SK-N-SH treated with all-trans-retinoic acid at 6 μM for 48 hours (cell line): Measurements from ENCODE around the gene PCK1.
"Not testable (repeated sequence)": the region's sequence is repeated elsewhere in the genome, so short reads cannot be mapped to it uniquely, and the experiment has no call there.

Experiments used
- ATAC-seq: fragments of 200-7000 bp; cut with Tn5 transposase; 3 replicates; pipeline ENCODE4 v1.9.1; 2020; ENCODE audit warnings: mild to moderate bottlenecking, moderate library complexity
- ARNTL ChIP-seq: fragments of 450-650 bp; formaldehyde crosslinking; IDR thresholded peaks from 2 replicates; pipeline ENCODE4 v1.5.0; 2020; ENCODE audit warnings: low read depth, mild to moderate bottlenecking, moderate library complexity, borderline replicate concordance
- BACH2 ChIP-seq: fragments of 250-450 bp; sonication (Bioruptor Pico); IDR thresholded peaks from 2 replicates; pipeline ENCODE4 v1.9.0; 2021; ENCODE audit warnings: mild to moderate bottlenecking, borderline replicate concordance
- CSDC2 ChIP-seq: fragments of 250-450 bp; sonication (Bioruptor Pico); IDR thresholded peaks from 2 replicates; pipeline ENCODE4 v1.5.0; 2020; ENCODE audit warnings: mild to moderate bottlenecking, moderate library complexity
- ESRRG ChIP-seq: fragments of 250-450 bp; sonication (Bioruptor Pico); IDR thresholded peaks from 2 replicates; pipeline ENCODE4 v1.6.1; 2021; ENCODE audit warnings: mild to moderate bottlenecking
- GLIS3 ChIP-seq: fragments of 250-450 bp; sonication (Bioruptor Pico); IDR thresholded peaks from 2 replicates; pipeline ENCODE4 v1.5.0; 2020; ENCODE audit warnings: mild to moderate bottlenecking, moderate library complexity
- ISL1 ChIP-seq: fragments of 250-450 bp; sonication (Bioruptor Pico); IDR thresholded peaks from 2 replicates; pipeline ENCODE4 v2.1.2; 2022; ENCODE audit warnings: mild to moderate bottlenecking, moderate library complexity
- OSR1 ChIP-seq: fragments of 250-450 bp; sonication (Bioruptor Pico); IDR thresholded peaks from 2 replicates; pipeline ENCODE4 v1.8.0; 2022; ENCODE audit warnings: moderate library complexity, mild to moderate bottlenecking, inconsistent platforms
- PPARA ChIP-seq: fragments of 250-450 bp; sonication (Bioruptor Pico); IDR thresholded peaks from 2 replicates; pipeline ENCODE4 v1.5.0; 2020; ENCODE audit warnings: mild to moderate bottlenecking, borderline replicate concordance
- RARB ChIP-seq: fragments of 250-450 bp; sonication (Bioruptor Pico); IDR thresholded peaks from 2 replicates; pipeline ENCODE4 v1.8.0; 2021; ENCODE audit warnings: mild to moderate bottlenecking, moderate library complexity
- SNAI2 ChIP-seq: fragments of 250-450 bp; sonication (Bioruptor Pico); IDR thresholded peaks from 2 replicates; pipeline ENCODE4 v1.5.0; 2020; ENCODE audit warnings: mild to moderate bottlenecking, moderate library complexity
- TCF4 ChIP-seq: fragments of 250-450 bp; sonication (Bioruptor Pico); IDR thresholded peaks from 2 replicates; pipeline ENCODE4 v1.8.0; 2021; ENCODE audit warnings: mild to moderate bottlenecking, moderate library complexity, borderline replicate concordance
- TOX ChIP-seq: fragments of 250-450 bp; sonication (Bioruptor Pico); IDR thresholded peaks from 2 replicates; pipeline ENCODE4 v1.8.0; 2021; ENCODE audit warnings: mild to moderate bottlenecking, moderate library complexity, borderline replicate concordance
- ZC3H10 ChIP-seq: fragments of 250-450 bp; sonication (Bioruptor Pico); IDR thresholded peaks from 2 replicates; pipeline ENCODE4 v1.5.1; 2021; ENCODE audit warnings: mild to moderate bottlenecking, moderate library complexity
- ZFP3 ChIP-seq: fragments of 250-450 bp; sonication (Bioruptor Pico); IDR thresholded peaks from 2 replicates; pipeline ENCODE4 v1.5.0; 2020; ENCODE audit warnings: mild to moderate bottlenecking, moderate library complexity
- ZFP30 ChIP-seq: fragments of 450-650 bp; formaldehyde crosslinking; IDR thresholded peaks from 2 replicates; pipeline ENCODE4 v1.5.0; 2022; ENCODE audit warnings: mild to moderate bottlenecking, moderate library complexity
- ZNF565 ChIP-seq: fragments of 450-650 bp; formaldehyde crosslinking; conservative IDR thresholded peaks from 2 replicates; pipeline ENCODE4 v1.5.0; 2020; ENCODE audit warnings: low read depth, mild to moderate bottlenecking, moderate library complexity
- TF ChIP-seq, protein P1 (sequence below): fragments of 250-450 bp; sonication (Bioruptor Pico); IDR thresholded peaks from 2 replicates; pipeline ENCODE4 v1.8.0; 2021; ENCODE audit warnings: low read depth, mild to moderate bottlenecking, moderate library complexity, borderline replicate concordance
- TF ChIP-seq, protein P2 (sequence below): fragments of 250-450 bp; sonication (Bioruptor Pico); IDR thresholded peaks from 2 replicates; pipeline ENCODE4 v1.5.1; 2021; ENCODE audit warnings: mild to moderate bottlenecking, moderate library complexity
- TF ChIP-seq, protein P3 (sequence below): fragments of 250-450 bp; sonication (Bioruptor Pico); IDR thresholded peaks from 2 replicates; pipeline ENCODE4 v1.8.0; 2020; ENCODE audit warnings: mild to moderate bottlenecking, moderate library complexity, borderline replicate concordance
- TF ChIP-seq, protein P4 (sequence below): fragments of 250-450 bp; sonication (Bioruptor Pico); IDR thresholded peaks from 2 replicates; pipeline ENCODE4 v1.5.1; 2020; ENCODE audit warnings: low read depth, mild to moderate bottlenecking, moderate library complexity
- TF ChIP-seq, protein P5 (sequence below): fragments of 250-450 bp; sonication (Bioruptor Pico); IDR thresholded peaks from 2 replicates; pipeline ENCODE4 v1.5.0; 2020; ENCODE audit warnings: mild to moderate bottlenecking, moderate library complexity

Gene PCK1

DNA sequence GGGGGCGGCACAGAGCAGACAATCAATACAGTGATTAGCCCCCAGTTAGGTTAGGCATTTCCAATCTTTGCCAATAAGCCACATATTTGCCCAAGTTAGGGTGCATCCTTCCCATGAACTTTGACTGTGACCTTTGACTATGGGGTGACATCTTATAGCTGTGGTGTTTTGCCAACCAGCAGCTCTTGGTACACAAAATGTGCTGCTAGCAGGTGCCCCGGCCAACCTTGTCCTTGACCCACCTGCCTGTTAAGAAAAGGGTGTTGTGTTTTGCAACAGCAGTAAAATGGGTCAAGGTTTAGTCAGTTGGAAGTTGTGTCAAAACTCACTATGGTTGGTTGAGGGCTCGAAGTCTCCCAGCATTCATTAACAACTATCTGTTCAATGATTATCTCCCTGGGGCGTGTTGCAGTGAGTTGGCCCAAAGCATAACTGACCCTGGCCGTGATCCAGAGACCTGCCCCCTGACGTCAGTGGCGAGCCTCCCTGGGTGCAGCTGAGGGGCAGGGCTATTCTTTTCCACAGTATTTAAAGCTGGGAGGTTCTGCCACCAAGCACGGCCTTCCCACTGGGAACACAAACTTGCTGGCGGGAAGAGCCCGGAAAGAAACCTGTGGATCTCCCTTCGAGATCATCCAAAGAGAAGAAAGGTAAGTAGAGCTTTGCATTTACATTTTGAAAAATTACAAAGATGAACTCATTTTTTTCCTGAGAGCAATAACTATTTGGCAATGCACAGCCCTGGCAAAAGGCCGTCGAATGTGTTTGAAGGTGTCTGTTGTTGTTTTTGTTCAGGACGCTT is at the start of gene PCK1:
TSS of gene PCK1 (plus strand) at position 557 of the 802 bp plus-strand sequence. CDS start 302 bp downstream, outside the sequence.
- no peak for ATAC-seq
- TF ChIP-seq ZC3H10 (CRISPR knock-in tag) (no peak), ISL1 (no peak), SNAI2 (CRISPR knock-in tag) (no peak), GLIS3 (CRISPR knock-in tag) (no peak), BACH2 (CRISPR knock-in tag) (no peak), ARNTL (CRISPR knock-in tag) (no peak), OSR1 (CRISPR knock-in tag) (no peak), PPARA (CRISPR knock-in tag) (no peak), CSDC2 (CRISPR knock-in tag) (no peak), ZFP3 (CRISPR knock-in tag) (no peak), ESRRG (no peak)
- TF ChIP-seq, protein P1, sequence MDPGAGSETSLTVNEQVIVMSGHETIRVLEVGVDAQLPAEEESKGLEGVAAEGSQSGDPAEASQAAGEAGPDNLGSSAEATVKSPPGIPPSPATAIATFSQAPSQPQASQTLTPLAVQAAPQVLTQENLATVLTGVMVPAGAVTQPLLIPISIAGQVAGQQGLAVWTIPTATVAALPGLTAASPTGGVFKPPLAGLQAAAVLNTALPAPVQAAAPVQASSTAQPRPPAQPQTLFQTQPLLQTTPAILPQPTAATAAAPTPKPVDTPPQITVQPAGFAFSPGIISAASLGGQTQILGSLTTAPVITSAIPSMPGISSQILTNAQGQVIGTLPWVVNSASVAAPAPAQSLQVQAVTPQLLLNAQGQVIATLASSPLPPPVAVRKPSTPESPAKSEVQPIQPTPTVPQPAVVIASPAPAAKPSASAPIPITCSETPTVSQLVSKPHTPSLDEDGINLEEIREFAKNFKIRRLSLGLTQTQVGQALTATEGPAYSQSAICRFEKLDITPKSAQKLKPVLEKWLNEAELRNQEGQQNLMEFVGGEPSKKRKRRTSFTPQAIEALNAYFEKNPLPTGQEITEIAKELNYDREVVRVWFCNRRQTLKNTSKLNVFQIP: no peak
- TF ChIP-seq, protein P2, sequence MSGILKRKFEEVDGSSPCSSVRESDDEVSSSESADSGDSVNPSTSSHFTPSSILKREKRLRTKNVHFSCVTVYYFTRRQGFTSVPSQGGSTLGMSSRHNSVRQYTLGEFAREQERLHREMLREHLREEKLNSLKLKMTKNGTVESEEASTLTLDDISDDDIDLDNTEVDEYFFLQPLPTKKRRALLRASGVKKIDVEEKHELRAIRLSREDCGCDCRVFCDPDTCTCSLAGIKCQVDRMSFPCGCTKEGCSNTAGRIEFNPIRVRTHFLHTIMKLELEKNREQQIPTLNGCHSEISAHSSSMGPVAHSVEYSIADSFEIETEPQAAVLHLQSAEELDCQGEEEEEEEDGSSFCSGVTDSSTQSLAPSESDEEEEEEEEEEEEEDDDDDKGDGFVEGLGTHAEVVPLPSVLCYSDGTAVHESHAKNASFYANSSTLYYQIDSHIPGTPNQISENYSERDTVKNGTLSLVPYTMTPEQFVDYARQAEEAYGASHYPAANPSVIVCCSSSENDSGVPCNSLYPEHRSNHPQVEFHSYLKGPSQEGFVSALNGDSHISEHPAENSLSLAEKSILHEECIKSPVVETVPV (CRISPR knock-in tag): no peak
- TF ChIP-seq, protein P3, sequence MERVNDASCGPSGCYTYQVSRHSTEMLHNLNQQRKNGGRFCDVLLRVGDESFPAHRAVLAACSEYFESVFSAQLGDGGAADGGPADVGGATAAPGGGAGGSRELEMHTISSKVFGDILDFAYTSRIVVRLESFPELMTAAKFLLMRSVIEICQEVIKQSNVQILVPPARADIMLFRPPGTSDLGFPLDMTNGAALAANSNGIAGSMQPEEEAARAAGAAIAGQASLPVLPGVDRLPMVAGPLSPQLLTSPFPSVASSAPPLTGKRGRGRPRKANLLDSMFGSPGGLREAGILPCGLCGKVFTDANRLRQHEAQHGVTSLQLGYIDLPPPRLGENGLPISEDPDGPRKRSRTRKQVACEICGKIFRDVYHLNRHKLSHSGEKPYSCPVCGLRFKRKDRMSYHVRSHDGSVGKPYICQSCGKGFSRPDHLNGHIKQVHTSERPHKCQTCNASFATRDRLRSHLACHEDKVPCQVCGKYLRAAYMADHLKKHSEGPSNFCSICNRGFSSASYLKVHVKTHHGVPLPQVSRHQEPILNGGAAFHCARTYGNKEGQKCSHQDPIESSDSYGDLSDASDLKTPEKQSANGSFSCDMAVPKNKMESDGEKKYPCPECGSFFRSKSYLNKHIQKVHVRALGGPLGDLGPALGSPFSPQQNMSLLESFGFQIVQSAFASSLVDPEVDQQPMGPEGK (CRISPR knock-in tag): no peak

DNA sequence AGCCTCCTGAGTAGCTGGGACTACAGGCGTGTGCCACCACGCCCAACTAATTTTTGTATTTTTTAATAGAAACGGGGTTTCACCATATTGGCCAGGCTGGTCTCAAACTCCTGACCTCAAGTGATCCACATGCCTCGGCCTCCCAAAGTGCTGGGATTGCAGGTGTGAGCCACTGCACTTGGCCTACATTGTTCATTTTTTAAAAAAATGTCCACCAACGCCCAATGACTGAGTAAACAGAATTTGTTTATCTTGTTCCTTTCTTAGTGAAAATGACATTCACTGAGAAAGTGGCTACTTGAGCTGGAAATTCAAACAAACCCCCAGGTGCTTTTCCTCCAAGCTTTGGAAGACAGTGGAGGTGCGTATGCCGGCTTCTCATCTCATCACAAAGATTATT is 49.2 kb upstream of the PCK1 start:
- not testable (repeated sequence) for ATAC-seq

DNA sequence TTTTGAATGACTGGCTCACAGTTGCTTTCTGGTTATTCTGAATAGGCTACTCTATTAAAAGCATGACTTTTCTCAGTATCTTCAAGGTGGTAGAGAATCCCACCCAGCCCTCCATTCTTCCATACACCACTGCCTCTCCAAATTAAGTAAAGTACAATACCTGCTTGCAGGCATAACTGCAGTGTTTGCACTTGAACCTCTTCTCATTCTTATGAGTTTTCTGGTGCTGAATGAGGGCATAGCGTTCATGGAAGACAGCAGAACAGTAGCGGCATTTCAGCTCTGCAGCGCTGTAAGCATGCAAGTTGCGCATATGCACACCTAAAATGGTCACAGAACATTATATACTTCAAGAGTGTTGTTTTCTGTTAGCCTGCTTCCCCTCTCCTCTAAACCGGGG is 48.5 kb upstream of the PCK1 start:
- no peak for TF ChIP-seq TCF4
- TF ChIP-seq, all 23 proteins: peak for 0

DNA sequence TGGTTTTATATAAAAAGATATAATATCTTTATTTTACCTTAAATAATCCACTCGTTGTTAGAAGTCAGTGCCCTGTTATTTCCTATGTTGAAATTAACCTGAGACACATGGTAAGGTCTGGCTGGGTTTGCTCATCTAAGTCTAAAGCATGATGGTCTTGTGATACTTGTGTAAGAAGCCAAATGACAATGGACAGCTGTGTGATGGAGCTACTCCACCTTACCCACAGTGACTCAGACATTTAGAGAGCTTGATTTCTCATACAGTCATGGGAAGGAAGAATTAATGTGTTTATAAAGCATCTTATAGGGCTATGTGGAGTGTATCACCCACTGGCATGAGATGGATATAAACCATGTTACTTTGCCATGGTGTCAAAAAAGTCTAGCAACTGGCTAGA is 47.7 kb upstream of the PCK1 start:
- no peak for ATAC-seq
- TF ChIP-seq, protein P1: no peak
- TF ChIP-seq GLIS3 (CRISPR knock-in tag) (no peak), TOX (CRISPR knock-in tag) (no peak), RARB (no peak), ZC3H10 (CRISPR knock-in tag) (no peak), ZFP3 (CRISPR knock-in tag) (no peak), CSDC2 (CRISPR knock-in tag) (no peak), ZNF565 (no peak), ISL1 (no peak), ZFP30 (CRISPR knock-in tag) (no peak), ARNTL (CRISPR knock-in tag) (no peak), BACH2 (CRISPR knock-in tag) (no peak), ESRRG (no peak)
- TF ChIP-seq, protein P4, sequence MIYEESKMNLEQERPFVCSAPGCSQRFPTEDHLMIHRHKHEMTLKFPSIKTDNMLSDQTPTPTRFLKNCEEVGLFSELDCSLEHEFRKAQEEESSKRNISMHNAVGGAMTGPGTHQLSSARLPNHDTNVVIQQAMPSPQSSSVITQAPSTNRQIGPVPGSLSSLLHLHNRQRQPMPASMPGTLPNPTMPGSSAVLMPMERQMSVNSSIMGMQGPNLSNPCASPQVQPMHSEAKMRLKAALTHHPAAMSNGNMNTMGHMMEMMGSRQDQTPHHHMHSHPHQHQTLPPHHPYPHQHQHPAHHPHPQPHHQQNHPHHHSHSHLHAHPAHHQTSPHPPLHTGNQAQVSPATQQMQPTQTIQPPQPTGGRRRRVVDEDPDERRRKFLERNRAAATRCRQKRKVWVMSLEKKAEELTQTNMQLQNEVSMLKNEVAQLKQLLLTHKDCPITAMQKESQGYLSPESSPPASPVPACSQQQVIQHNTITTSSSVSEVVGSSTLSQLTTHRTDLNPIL: no peak
- TF ChIP-seq, protein P3 (CRISPR knock-in tag): no peak
- TF ChIP-seq, protein P5, sequence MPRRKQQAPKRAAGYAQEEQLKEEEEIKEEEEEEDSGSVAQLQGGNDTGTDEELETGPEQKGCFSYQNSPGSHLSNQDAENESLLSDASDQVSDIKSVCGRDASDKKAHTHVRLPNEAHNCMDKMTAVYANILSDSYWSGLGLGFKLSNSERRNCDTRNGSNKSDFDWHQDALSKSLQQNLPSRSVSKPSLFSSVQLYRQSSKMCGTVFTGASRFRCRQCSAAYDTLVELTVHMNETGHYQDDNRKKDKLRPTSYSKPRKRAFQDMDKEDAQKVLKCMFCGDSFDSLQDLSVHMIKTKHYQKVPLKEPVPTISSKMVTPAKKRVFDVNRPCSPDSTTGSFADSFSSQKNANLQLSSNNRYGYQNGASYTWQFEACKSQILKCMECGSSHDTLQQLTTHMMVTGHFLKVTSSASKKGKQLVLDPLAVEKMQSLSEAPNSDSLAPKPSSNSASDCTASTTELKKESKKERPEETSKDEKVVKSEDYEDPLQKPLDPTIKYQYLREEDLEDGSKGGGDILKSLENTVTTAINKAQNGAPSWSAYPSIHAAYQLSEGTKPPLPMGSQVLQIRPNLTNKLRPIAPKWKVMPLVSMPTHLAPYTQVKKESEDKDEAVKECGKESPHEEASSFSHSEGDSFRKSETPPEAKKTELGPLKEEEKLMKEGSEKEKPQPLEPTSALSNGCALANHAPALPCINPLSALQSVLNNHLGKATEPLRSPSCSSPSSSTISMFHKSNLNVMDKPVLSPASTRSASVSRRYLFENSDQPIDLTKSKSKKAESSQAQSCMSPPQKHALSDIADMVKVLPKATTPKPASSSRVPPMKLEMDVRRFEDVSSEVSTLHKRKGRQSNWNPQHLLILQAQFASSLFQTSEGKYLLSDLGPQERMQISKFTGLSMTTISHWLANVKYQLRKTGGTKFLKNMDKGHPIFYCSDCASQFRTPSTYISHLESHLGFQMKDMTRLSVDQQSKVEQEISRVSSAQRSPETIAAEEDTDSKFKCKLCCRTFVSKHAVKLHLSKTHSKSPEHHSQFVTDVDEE: no peak

More for the DNA sequence above, 48.5 kb upstream of the PCK1 start:
- ATAC-seq: no peak
